Activated CD4-positive, alpha-beta T cell treated with anti-CD3 and anti-CD28 coated beads, Interleukin-2, amount 50 U/mL, for 48 hours (primary cell): ENCODE results near the gene HPSE2.
"Not testable (repeated sequence)": the region's sequence is repeated elsewhere in the genome, so short reads cannot be mapped to it uniquely, and the experiment has no call there.

Source experiments
- DNase-seq, 2 experiments: peaks; one replicate each; pipeline ENCODE4 v3.0.0-alpha.2; 2020

Gene HPSE2

DNA sequence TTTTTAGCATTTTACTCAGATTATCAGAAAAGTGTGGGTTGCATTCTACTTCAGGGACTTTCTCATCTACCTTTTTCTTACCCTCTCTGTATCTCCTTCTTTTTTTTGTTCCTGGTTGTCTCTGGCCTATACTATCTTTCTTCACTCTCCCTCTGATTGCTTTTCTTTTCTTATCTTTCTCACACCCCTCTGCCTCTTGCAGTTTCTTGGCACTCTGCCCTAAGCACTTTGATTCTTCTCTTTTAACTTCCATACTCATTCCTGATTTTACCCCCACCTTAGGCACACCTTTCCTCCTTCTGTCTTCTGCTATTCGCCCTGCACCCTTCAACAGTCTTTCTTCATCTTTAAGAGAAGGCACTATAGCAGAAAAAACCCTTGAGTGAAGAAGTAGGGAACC lies 696.1 kb downstream of the HPSE2 start:
- no peak for DNase-seq

DNA sequence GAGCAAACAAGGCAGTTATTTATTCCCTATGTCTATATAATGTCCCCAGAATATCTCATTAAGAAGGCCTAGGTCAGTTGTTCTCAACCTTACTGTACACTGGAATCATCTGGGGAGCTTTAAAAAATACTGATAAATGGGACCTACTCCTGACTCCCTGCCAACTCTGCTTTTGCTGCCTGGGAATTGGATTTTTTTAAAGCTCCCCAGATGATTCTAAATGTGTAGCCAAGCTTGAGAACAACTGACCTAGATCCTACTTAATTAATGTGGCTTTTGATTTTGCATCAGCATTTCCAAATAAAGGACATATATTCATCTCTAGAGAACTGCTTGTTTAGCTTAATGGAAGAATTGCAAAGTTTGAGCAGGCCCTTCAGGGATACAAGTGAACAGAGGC lies 697.2 kb downstream of the HPSE2 start:
- DNase-seq: no peak

DNA sequence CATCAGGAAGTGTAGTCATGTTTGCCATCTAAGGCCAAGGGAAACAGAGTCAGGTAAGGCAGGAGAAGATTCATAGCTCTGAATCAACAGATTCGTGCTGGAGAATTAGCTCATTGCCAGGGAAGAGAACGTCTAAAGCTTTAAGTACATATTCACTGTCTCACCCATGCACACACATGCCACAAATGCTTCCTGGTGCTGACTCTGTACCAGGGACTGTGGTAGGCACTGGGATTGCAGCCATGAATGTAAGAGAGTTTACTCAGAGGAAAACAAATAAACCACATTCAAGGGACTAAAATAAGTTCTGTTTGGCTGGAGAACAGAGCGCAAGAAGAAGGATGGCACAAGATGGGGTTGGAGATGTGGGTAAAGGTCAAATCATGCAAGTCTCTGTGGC lies 699.1 kb downstream of the HPSE2 start:
- DNase-seq: no peak

DNA sequence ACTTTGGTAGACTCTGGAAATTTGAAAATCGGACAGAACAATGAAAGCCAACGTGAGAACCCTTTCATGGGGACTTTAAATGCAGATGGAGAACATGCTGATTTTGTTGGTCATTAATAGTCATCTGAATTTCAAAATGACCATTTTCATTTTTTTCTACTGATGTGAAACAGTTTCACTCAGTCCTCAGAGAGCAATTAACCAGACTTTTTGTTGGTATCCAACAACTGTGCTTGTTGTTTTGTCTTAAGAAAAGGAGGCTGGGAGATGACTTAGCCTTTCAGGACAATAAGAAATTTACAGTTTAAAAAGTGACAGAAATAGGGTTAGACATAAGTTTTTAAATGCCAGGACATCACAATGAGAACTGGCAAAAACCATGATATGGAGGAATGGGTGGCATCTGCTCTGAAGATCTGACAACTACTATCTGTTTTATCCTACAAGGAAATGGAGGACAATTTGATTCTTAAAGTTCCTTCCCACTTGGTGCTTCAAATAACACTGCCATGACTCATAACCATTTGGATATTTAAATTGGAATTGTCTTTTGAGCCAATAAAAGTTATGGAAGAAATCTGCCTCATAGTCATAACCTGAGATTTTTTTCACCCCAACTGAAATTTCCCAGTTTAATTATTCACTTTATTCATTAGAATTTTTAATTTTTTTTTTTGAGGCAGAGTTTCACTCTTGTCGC lies 701.8 kb downstream of the HPSE2 start:
- DNase-seq: no peak

DNA sequence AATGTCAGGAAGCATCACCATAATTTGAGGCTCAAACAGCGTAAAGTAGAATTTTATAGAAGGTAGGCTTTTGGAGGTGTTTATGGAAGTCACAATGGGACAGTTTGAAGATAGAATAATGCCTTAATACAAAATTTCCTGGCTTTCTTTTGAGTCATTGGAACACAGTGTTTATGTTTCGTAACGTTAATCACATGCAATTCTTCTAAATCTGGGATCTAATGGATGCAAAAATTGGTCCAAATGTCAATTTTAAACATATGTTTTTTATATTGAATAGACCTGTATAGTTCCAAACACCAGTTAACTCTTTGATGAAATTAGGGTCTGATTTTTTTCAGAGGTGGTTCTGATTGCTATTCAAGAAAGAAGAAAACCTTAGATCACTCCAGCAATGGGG lies 702.4 kb downstream of the HPSE2 start:
- no peak for DNase-seq

DNA sequence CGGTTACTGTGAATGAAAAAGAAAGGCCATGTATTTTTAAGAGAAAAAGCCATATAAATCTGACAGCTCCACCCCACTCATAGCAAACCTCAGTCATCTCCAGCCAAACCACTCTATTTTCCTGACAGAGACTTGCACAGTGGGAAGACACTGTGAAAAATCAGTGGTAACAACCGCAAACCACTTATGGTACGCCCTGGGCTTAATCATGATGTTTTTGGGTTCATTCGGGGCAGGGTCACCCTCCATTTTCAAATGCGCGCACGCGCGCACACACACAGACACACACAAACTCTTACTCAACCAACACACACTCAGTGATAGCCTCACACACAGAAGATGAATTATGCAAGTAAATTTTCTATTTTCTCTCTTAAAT lies 706.9 kb downstream of the HPSE2 start:
- no peak for DNase-seq

DNA sequence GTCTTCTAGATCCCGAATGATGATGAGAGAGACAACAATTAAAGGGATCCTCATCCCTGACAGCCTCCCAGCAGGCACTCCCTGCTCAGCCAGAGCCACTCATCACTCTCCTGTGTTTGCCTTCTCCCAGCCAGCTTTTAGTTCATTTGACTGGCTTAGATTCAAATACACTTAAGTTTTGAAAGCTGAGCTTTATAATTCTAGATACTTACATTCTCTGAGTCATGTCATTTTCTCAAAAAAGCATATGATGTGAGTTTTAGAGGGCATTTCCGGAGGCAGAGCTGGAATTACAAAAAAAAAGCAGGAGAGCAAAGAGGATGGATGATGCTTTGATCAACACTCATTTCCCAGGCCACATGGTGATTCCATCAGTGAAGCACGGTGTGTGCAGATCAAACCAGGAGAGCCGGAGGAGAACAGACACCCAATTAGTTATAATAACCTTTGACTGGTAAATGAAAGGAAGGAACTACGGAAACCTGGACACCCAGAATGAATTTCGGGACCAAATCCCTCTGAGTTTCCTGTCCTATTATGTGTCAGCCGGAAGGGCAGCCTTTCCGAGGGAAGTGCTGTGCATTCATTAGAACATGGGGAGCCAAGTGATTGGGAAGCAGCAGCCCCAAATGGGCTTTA lies 707.4 kb downstream of the HPSE2 start:
- no peak for DNase-seq

DNA sequence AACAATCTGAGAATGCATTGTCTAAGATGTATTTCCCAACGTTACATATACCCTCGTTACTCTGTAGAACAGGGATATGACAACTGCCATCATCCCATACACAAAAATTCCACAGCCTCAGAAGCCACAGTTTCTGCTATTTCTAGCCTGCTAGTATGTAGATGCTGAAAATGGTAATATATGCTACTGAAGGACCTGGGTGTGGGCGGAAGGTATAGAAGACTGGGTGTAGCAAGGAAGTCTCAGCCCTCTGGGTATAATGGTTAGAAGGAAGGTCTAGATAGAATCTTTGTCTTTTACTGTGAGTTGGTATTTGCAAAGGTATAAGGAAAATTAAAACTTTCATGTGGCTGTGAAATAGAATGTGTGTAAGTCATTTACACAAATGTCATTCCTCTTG lies 709.7 kb downstream of the HPSE2 start:
- no peak for DNase-seq

DNA sequence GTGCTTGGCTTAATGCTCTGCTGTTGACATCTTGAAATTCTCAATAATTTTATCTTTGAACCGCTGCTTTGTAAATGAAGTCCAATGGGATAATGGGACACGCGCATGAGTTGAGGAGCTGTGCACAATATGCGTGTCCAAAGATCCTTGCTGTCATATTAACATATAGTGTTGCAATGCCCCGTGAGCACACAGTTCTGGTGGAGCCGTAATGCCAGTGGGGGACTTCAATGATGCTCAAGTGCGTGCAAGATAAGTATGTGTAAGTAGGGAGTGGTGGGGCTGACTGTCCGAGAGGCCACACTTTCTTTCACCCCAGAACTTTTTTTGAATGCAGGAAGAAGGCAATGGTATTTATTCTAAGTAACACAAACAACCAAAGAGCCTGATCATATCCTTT lies 711.5 kb downstream of the HPSE2 start:
- DNase-seq: no peak

DNA sequence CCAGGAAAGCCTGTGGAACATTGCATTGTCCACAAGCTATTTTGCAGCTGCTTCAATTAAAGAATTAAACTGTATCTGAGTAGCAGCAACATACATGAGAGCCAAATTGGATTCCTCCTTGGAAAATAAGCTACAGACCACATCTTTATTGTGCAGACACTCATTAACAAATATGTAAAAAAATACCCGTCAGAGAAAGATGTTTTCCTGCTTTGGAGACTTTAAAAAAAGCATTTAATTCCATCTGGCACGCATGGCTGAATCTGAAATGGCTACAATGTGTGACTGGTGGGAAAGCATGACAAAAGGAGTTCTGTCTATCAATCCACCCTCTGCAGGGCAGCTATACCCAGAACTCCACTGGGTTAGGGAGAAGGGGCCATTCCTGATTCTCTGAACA lies 715.8 kb downstream of the HPSE2 start:
- no peak for DNase-seq

DNA sequence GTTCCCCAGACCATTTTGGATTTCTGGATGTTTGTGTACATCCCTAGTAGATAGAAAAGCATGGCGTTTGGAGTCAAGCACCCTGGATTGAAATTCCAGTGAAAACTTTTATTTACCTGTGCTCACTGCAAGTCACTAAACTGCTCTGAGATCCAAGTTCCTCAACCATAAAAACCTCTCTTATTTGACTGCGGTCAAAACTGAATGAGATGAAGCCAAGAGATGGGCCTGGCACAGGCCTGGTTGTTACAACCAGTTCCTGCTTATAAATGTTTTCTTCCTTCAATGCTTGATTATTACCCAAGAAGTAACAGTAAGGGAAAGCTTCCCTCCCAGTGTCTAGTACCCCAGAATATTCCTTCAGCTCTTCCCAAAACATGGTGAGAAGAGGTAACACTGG lies 718.0 kb downstream of the HPSE2 start:
- no peak for DNase-seq

DNA sequence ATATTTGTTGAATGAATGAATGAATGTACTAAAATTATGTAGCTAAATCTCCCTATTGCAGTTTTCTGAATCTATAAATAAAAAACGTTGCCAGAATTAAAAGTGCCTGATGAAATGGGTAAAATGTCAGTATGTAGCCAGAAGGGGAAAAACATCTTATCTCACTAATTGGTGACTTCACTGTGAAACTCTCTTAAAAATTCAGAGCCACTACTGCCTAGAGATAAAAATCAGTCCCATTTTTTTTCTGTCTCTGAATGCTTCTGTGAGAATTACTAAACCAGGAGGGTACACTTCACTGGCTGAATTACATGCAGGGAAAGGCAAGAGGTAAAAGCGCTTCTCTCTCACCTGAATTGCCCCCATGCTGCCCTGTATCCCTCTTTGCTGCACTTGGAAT lies 719.3 kb downstream of the HPSE2 start:
- no peak for DNase-seq

DNA sequence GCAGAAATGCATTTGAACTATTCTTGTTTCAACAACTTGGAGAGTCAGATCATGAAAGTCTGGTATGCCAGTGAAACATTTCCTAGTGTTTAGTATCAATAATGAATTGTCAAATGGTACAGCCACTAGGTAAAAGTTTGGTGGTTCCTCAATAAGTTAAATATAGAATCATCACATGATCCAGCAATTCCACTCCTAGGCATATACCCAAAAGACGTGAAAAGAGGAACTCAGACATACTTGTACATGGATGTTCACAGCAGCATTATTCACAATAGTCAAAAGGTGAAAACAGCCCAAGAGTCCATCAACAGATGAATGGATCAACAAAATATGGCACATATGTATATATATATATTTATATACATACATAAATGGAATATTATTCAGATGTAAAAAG lies 721.9 kb downstream of the HPSE2 start:
- DNase-seq: no peak

DNA sequence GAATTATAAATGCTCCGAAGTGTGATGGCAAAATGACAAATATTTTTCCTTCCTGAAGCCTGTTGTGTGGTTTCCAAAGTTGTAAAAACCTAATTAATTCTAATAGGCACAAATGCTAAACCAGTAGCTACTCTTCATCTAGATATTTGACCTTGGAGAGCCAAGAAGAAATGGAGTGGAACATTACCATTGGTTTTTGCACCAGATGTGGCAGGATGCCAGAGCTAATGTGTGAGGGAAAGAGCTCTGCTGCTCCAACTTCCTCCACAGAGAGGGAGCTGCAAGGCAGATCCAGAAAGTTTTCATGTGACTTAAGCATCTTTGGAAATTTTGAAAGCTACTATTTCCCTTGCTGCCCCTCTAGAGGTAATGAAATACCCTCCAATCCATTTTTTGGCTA lies 723.8 kb downstream of the HPSE2 start:
- no peak for DNase-seq

DNA sequence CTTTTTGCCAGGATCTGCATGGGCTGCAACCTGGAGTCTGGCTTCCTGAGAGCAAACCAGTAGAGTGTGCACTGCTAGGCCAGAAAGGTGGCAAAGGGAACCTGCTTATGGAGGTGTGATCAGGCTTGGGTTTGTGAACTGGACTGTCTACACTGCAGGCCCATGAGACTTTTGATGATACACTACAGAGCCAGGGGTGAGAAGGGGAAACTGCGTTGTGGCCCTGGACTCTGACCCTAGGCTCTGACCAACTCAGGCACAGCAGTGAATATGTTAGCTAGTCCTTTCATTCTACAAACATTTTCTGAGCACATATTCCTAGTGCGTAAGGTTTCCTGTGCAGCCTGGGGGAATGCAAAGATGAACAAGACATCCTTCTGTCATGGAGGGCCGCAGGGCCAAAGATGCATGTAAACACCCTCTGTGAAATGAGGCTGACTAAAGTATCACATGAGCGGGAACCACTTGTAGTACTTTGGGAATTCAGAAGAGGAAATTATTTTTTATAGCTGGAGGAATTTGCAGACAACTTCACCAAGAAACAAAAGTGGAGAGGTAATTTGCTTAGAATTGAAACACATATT lies 725.1 kb downstream of the HPSE2 start:
- no peak for DNase-seq

DNA sequence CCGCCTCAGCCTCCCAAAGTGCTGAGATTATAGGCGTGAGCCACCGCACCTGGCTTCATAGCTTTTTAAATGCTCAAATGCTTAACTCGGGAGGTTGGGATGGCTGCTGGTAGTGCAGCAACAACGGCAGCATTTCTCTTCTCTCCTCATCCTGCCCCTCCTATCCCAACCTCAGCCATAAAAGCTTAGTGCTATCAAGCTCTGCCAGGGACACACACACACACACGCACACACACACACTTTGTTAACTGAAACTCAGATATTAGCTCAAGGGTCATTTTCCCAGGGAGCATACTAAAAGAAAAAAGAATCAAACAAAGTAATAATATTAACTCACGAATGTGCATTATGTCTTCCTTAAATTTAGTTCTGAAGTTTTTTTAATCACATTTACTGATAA lies 725.9 kb downstream of the HPSE2 start:
- no peak for DNase-seq

DNA sequence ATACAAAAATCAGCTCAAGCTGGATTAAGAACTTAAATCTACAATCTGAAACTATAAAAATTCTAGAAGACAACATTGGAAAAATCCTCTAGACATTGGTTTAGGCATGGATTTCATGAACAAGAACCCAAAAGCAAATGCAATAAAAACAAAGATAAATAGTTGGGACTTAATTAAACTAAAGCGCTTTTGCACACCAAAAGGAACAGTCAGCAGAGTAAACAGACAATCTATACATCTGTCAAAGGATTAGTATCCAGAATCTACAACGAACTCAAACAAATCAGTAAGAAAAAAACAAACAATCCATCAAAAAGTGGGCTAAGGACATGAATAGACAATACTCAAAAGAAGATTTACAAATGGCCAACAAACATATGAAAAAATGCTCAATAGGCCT lies 733.1 kb downstream of the HPSE2 start:
- DNase-seq: not testable (repeated sequence)

DNA sequence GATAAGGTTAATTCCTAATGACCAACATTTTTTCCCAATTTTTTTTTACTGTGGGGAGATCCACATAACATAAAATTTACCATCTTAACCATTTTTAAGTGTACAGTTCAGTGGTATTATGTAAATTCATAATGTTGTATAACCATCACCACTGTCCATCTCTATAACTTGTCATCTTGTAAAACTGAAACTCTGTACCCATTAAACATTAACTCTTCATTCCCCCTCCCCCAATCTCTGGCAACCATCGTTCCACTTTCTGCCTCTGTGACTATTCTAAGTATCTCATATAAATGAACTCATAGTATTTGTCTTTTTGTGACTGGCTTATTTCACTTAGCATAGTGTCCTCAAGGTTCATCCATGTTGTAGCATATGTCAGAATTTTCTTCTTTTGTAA lies 742.9 kb downstream of the HPSE2 start:
- no peak for DNase-seq

DNA sequence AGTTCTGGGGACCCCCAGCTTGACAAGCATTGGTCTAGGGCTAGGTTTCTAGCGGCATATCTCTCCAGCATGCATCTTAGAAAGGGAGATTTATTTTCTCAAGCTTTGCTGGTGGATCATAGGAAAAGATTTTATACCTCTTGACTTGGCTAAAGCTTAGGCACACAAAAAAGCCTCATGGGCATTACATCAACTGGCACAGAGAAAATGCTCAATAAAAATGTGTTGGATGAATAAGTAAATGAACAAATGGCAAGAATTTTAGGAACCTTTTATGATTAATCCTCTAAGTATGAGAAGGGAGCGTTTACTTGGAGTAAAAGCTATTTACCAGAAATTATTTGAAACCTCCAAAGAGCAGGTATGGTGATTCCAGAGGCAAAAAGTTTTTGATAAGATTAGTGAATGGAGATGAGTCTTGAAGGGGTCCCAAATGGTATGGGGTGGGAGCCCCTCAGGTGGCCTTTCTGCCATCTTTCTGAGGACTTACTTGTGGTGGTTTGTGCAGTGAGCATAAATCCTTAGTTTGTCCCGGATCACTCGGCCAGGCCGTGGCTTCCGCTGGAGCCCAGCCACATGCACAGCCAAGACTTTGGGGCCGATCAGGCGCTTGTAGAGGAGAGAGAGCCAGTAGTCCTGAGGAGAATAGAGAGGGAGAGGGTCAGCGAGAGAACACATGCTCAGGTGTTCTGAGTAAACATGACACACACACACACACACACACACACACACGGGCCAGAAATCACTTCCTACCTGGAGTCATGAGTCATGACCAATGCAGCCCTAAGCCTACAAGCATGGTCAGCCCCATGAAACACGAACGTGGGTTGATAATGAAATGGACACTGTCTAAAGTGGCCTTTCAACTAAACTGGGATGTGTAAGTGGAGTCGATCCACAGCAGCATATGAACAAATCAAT lies 745.8 kb downstream of the HPSE2 start:
- DNase-seq: no peak

DNA sequence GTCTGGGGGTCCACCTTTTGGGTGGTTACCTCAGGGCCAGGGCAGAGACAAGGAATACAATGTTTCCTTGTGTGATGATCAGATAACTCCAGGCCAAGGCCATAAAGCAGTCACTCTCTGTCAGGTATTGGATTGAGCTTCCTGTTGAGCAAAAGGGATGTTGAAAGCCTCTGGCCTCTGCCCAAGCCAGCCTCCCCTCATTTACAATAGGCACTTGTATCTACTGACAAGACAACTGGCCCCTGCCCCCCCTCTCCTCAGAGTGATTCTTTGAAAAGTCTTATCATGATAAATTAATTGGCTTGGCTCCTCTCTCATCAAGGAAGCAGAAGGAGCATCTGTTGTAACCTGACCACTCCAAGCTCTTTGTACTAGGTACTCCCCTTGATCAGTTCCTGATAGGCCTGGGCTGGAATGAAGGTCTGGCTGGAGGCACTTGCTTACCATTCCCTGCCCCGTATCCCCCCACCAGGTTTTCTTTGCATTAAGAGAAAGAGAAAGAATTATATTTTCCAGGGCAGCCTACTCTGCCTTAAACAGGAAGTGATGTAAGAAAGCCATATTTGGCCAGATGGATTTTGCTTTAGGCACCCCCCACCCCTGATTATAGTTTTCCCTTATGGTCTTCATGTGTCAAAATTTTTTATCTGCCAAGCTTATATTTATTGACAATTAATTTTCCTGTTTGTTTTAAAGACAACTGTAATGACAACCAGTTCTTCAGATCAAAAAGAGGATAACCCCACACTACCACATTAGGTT lies 746.8 kb downstream of the HPSE2 start:
- DNase-seq: no peak

DNA sequence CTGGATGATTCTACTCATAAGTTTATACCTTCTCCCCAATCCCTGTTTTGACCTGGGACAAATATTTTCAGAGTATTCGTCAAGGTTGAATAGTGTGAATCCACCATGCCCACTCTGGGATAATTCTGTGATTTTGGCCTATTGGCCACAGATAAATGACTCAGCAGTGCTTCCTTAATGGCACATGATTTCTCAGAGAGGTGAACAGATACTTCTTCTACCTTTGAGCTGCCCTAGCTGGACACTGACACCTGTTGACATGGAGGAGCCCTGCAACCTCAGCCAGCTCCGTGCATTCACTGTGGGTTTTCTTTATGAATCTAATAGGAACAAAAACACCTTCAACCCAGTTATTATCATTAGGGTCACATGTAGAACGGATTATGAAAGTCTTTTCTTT lies 748.0 kb downstream of the HPSE2 start:
- DNase-seq: no peak

DNA sequence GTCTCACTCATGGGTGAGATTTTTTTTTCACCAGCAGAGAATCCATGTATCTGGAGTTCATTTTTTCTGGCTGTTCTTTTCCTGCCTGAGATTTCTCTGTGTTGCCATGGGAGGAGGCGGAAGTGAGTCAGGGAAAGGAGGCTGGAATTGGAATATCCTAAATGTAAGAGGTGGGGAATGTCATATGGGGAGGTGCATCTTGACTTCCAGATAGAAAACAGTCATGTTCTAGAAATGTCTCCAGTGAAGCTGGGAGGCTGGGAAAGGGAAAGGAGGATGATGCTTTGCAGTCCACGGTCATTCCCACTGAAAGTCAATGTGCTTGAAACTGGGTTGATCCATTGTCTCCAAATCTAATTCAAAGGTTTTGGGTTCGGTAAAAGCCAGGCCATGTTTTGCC lies 749.2 kb downstream of the HPSE2 start:
- no peak for DNase-seq

DNA sequence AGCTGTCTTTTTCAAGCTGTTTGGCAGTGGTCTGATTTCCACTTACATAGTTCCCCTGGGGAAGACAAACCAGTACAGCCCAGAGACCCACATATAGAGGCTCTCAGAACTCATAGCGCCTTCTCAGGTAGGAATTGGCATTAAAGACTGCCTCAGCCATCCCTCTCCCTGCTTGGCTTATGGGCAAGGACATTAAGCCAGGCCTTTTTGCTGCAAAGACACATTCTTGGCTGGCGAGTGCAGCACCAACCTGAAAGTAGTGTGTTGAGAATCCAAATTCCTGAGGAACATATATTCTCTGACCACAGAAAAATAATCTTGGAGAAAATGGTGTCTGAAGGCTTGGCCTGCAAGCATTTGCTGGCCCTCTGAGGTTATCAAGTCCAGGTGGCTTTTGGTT lies 749.7 kb downstream of the HPSE2 start:
- no peak for DNase-seq
